Omental fat pad (tissue), 4 donors: ENCODE results near the gene MMP20. TPM values are rescaled to one million over a fixed set of nuclear protein-coding genes. Genes with fewer than 3 reads are reported as not detected.
"Not testable (repeated sequence)": the region's sequence is repeated elsewhere in the genome, so short reads cannot be mapped to it uniquely, and the experiment has no call there.

Experiments
- ATAC-seq: fragments of 150-250 bp; one replicate; pipeline ENCODE4 v1.9.1; 2016; ENCODE audit warnings: mild to moderate bottlenecking, moderate library complexity; ENCODE audit not compliant: low FRiP score
- DNase-seq: peaks from one replicate; pipeline ENCODE4 v3.0.0-alpha.2; 2019; ENCODE audit warnings: low spot score
- total RNA-seq, 4 donors: library from RNA; depleted of rRNA; stranded (reverse); fragments of >200 nt; gene quantifications; one replicate each; pipeline ENCODE4 v1.1.0, GENCODE V29; 2016
- TF ChIP-seq, protein P1 (sequence below), 3 donors: fragments of 450-650 bp; IDR thresholded peaks; one replicate each; pipeline ENCODE4 v1.5.1; 2016 to 2017; ENCODE audit warnings: antibody characterized with exemption in 3 of 3, mild to moderate bottlenecking in 3 of 3, moderate library complexity in 2 of 3

MMP20 gene
- total RNA-seq, 4 donors from 2014 or later = not detected

DNA sequence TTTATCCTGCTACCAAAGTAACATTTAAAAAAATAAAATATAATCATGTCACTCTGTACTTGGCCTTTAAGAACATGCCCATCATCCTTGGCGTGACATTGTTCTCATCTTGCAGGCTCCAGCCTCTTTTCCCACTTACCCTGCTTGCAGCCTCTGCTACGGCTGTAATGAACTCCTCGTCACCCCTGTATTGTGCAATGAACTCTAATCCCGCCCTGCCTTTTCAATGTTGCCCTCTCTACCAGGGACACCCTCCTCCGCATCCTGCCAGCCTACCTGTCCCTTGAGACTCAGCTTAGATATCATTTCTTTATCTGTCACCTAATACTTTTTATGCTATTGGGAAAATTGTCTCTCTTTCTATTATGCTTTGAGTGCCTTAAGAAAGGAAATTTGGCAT lies 12.6 kb upstream of the MMP20 start:
- ATAC-seq (no peak), DNase-seq (no peak)
- TF ChIP-seq, protein P1, sequence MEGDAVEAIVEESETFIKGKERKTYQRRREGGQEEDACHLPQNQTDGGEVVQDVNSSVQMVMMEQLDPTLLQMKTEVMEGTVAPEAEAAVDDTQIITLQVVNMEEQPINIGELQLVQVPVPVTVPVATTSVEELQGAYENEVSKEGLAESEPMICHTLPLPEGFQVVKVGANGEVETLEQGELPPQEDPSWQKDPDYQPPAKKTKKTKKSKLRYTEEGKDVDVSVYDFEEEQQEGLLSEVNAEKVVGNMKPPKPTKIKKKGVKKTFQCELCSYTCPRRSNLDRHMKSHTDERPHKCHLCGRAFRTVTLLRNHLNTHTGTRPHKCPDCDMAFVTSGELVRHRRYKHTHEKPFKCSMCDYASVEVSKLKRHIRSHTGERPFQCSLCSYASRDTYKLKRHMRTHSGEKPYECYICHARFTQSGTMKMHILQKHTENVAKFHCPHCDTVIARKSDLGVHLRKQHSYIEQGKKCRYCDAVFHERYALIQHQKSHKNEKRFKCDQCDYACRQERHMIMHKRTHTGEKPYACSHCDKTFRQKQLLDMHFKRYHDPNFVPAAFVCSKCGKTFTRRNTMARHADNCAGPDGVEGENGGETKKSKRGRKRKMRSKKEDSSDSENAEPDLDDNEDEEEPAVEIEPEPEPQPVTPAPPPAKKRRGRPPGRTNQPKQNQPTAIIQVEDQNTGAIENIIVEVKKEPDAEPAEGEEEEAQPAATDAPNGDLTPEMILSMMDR (IDR thresholded peaks at IDR 0.05) = no peak

DNA sequence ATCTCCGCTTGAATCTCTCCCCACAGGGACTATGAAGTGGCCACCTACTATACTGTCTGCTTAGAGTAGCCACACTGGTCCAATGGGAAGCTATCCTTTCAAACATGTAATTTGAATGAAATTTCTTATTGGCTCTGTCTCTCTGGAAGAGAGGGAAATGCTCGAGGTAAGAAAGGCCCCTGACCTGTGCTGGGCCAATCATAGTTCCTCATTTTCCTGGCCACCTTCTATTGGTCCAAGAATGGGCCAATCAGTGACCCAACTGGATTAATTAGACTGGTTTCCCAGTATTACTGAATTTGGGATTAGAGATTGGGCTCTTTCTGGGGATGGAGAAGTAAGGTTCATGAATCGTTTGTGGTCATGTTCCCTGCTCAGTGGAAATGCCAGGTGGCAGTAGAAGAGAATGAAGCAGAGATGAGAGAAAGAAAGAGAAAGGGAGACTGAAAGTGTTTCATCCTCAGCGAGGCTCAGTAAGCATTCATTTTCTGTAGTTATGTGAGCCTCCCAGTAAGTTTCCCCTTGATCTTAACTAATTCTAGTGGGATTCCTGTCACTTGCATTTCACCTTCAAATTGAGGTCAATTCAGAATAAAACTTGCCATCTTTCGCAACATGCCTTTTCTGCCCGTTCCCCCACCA lies 8.4 kb upstream of the MMP20 start:
- DNase-seq (no peak), ATAC-seq (no peak)
- TF ChIP-seq, protein P1 (IDR thresholded peaks at IDR 0.05) = no peak

DNA sequence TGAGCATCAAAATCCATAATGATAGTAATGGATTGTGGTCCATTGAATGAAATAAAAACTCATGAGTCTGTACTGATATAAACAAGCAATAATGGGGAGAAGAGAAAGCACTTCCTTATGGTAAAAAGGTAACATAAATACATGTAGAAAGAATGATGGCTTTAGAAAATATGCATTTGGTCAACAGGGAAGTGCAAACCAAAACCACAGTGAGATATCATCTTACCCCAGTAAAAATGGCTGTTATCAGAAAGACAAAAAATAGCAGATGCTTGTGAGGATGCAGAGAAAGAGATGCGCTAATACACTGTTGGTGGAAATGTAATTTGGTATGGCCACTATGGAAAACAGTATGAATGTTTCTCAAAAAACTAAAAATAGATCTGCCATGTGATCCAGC lies 6.9 kb upstream of the MMP20 start:
- TF ChIP-seq, protein P1 (IDR thresholded peaks at IDR 0.05) = no peak
- ATAC-seq = no peak
- no peak for DNase-seq

DNA sequence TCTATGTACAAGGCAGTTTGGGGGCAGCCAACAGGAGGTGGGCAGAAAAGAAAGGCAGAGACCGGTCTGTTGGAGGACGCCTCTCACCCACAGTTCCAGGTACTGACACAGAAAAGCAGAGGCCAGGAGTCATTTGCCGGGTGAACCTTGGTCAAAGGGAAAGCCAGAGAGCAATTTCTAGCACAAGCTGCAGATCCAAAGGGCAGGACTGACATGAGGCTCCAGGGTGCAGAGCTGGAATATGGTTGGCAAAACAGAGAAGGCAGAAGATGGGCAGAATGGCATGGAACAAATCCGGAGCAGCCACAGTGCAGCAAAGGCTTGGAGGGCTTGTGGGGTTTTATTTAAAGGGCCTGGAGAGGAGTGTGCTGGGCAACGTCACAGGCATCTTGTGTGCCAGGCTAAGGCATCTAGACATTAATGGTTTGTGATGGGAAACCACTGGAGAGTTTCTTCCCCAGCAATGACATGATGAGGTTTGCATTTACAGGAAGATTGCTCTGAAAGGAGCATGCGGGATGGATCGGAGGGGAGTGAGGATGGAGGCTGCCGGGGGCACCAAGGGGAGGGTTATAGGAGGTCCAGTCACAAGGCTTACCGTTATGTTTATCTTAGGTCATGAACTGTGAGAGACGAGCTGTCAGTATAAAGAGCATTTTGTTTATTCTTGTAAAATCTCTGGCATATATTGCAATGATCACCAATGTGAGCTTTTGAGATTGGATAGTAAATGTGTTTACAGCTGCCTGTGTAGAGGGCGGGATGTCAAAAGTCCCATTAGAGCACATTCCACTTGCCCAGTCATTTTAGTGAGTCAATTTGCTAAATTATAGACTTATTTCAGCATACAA lies 5.7 kb upstream of the MMP20 start:
- no peak for DNase-seq
- ATAC-seq = no peak
- TF ChIP-seq, protein P1 (IDR thresholded peaks at IDR 0.05) = no peak

DNA sequence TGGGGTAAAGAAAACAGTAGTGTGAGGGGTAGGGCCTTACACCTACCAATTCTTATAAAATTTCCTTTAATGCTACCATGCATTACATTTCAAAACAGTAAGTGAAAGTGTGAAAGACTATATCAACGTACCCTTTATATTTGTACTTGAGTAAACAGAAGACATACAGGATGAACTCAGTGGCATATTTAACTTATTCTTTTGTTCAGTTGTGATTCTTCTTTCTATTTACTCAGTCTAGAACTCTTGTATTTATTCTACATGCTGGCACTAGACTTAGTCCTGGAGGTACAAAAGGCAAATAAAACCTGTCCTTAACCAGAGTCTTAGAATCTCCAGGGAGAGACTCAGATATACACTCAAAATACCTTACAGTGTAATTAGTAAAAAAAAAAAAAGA lies 4.8 kb upstream of the MMP20 start:
- DNase-seq, ATAC-seq: not testable (repeated sequence)

DNA sequence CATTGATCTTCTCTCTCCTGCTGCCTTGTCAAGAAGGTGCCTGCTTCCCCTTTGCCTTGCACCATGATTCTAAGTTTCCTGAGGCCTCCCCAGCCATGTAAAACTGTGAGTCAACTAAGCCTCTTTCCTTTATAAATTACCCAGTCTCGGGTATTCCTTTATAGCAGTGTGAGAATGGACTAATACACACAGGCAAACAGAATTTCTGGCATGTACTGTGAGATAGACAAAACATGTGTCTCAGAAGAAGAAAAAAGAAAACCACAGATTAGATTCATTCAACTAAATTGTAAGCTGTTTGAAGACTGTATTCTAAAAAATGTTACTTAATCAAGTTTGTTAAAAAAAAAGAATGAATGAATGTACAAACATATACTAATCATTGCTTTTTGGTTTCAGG lies 1.5 kb upstream of the MMP20 start:
- TF ChIP-seq, protein P1 (IDR thresholded peaks at IDR 0.05) = no peak
- ATAC-seq (no peak), DNase-seq (no peak)

DNA sequence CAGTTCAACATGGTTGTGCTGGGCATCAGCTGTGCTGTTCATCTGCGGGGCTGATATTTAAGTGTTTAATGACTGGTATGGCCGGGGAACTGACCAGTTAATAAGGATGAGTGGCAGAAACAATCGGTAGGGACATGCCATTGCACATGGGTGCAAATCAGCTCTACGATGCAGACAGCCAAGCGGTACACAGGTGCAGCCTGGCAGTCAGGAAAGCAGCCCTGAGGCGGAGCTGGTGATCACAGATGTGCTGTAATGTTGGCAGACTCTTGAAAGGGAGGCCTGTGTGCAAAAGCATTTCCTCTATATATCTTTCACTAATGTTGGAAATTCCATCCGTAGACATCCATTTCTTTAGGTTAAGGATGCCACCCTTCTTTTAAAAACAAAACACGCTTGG lies 1.1 kb downstream of the MMP20 start:
- DNase-seq (no peak), ATAC-seq (no peak)
- TF ChIP-seq, protein P1 (IDR thresholded peaks at IDR 0.05) = no peak
